Activated CD8-positive, alpha-beta memory T cell treated with anti-CD3 and anti-CD28 coated beads for 4 hours (primary cell): ENCODE measurements around the gene NPIPA3.
"Not testable (repeated sequence)": the region's sequence is repeated elsewhere in the genome, so short reads cannot be mapped to it uniquely, and the experiment has no call there.

ENCODE experiments used
- DNase-seq, 2 donors: peaks; one replicate each; pipeline ENCODE4 v3.0.0-alpha.2; 2020; ENCODE audit warnings: low read depth in 2 of 2

Gene NPIPA3

DNA sequence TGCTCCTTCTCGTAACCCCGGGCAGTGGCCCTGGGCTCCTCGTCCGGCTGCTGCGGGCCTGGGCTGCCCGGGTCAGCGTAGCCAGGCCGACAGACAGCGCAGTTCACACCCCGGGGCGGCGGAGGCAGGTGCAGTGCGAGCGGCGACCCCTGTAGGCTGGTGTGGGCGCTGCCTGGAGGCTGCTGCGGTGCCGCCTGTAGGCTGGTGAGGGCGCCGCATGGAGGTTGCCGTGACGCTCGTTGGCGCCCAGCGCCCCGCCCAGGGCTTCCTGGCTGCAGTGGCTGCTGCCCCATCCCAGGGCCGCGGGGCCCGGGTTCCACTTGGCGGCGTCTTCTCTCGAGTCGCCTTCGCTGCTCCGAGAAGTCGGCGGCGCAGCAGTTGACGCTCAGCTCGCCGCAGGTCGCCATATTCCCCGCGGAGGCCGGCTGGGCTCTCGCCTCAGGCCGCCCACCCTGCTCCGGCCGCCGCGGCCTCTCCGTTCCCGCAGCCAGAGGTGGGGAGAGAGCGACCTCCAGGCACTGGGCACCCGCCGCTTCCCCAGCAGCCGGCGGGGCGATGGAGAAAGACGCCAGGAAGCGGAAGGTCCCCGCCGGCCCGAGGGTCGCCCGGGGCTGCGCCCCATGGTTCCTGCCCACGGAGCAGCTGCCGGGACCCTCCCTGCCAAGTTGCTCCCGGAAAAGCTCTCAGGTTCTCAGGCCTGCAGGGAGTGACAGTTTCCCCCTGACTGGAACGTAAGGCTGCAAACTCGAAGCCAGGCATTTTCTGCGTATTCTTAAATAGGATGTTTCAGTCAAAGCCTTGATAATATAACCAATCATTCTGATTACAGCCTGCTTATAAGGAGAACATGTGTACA, 39.3 kb downstream of the NPIPA3 start, which contains the start of gene NPIPA2:
NPIPA2 (plus strand) TSS at position 261 of the 856 bp plus-strand sequence. CDS start 5,533 bp downstream, outside the sequence.
- not testable (repeated sequence) for DNase-seq

GRCh38 chr16:14773654-14774053, 70.4 kb downstream of the NPIPA3 start:
- DNase-seq = not testable (repeated sequence)

DNA sequence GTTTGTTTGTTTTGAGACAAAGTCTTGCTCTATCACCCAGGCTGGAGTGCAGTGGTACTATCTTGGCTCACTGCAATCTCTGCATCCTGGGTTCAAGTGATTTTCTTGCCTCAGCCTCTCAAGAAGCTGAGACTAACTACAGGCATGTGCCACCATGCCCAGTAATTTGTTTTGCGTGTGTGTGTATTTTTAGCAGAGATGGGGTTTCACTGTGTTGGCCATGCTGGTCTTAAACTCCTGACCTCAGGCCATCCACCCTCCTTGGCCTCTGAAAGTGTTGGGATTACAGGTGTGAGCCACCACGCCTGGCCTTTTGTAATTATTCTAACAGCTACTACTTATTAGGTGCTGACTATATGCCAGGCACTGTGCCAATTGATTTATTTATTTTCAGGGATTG, 72.4 kb downstream of the NPIPA3 start:
- not testable (repeated sequence) for DNase-seq
